ENCODE data around the gene TESK2. TPM values are rescaled to one million over a fixed set of nuclear protein-coding genes. Genes with fewer than 3 reads are reported as not detected.

Gene TESK2
- total RNA-seq, 1 donor: 2.2 TPM

DNA sequence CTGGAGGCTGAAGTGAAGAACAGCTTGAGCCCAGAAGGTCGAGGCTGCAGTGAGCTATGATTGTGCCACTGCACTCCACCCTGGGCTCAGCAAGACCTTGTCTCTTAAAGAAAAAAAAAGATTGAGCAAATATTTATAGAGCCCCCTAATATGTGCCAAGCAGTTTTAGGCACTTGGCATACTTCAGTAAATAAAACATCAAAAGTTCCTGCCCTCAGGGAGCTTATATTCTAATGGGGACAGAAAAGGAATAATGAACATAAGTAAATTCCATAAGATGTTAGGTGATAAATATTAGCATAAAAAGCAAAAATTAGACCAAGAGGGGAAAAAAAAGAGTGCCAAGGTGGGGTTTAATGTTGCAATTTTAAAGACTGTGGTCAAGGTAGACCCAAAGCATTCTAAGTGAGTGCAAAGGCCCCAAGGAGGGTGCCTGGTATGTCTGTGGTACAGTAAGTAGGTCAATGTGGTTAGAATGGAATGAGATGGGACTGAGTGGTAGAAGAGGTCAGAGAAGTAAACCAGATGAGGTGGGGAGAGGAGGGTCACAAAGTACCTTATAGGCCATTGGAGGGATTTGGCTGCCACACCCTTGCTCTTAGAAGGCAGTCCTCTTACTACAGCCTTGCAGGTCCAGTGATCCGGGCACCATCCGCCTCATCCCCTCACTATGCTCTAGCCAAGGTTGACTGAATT, 153.2 kb downstream of the TESK2 start:
- H3K4me3 ChIP-seq (ENCODE audit: low read depth, low read length): no peak overlapping the region
- no peak for DNase-seq (ENCODE audit: low read depth)
- TF ChIP-seq, protein P1, sequence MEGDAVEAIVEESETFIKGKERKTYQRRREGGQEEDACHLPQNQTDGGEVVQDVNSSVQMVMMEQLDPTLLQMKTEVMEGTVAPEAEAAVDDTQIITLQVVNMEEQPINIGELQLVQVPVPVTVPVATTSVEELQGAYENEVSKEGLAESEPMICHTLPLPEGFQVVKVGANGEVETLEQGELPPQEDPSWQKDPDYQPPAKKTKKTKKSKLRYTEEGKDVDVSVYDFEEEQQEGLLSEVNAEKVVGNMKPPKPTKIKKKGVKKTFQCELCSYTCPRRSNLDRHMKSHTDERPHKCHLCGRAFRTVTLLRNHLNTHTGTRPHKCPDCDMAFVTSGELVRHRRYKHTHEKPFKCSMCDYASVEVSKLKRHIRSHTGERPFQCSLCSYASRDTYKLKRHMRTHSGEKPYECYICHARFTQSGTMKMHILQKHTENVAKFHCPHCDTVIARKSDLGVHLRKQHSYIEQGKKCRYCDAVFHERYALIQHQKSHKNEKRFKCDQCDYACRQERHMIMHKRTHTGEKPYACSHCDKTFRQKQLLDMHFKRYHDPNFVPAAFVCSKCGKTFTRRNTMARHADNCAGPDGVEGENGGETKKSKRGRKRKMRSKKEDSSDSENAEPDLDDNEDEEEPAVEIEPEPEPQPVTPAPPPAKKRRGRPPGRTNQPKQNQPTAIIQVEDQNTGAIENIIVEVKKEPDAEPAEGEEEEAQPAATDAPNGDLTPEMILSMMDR (IDR thresholded peaks at IDR 0.05; ENCODE audit: insufficient read depth, low read depth, low read length): no peak

DNA sequence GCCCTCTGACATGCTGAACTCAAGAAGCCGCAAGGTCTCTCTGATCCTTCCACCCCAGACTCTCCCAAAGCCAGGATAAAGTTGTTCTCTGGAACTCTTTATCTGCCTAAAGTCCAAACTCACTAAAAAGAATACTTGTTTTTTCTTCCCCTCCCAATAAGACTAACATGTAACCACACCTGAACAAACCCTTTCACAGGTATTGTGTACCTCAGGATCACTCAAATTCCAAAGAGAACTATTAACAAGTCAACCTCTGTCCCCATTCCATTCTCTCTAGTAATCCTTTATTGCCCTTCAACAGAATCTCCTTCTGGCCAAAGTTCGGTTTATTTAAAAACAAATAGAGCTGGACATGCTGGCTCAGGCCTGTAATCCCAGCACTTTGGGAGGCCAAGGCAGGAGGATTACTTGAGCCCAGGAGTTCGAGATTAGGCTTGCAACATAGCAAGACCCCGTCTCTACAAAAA, 155.1 kb downstream of the TESK2 start:
- TF ChIP-seq, protein P1 (IDR thresholded peaks at IDR 0.05; ENCODE audit: insufficient read depth, low read depth, low read length): no peak
- no peak for DNase-seq (ENCODE audit: low read depth)
- H3K4me3 ChIP-seq (ENCODE audit: low read depth, low read length): no peak overlapping the region

DNA sequence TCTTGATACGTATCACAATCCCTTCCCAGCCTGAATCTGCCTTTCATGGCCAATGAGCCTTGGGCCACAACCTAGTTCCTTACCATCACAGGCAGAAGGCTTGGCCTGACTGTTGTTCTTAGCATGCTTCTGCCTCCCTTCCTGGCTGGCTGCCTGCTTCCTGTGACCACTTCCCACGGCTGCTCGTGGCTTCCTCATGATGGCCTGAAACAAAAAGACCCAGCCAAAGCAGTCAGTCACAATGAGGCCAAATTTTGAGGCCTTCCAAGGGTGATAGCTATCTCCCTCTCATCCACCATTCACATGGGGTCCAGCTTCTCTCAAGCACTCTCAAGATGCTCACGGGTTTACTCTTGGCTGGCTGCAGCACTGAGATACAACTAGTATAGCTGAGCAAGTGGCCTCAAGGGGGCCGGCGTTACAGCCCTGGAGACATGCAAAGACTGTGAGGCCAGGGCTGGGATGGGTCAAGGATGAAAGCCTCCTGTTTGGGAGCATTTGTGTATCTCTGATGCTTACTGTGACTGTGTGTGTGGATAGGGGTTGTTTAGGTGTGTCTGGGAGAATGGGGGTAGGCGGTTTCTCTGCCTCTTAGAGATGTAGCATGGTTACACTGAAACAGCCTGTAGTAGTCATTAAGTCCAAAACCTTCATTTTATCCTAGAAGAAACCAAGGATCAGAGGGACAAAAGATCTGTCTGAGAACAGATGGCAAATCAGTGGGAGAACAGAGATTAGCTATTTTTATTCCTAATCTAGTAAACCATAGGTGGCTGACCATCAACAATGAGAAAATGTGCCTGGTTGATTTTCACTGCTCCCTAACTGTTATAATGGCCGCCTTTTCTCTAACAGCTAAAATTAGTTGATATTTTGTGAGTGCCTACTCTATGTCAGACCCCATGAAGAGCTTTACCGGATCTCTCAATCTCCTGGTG, 156.4 kb downstream of the TESK2 start:
- H3K4me3 ChIP-seq (ENCODE audit: low read depth, low read length): no peak overlapping the region
- TF ChIP-seq, protein P1 (IDR thresholded peaks at IDR 0.05; ENCODE audit: insufficient read depth, low read depth, low read length): no peak
- DNase-seq (ENCODE audit: low read depth): no peak

DNA sequence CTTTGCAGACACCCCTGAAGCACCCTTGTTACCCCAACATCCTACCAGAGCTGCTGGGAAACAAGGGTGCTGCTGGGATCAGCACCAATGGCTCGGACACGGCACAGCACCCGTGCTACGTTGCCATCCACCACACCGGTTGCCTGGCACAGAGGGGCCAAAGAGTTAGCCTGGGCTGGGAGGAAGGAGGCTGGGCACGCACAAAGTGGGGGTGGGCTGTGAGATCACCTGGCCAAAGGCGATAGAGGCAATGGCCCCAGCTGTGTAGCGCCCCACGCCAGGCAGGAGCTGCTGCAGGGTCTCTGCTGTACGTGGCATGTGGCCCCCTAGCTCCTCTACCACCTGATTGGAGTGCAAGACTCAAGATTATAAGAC, 158.6 kb downstream of the TESK2 start:
- H3K4me3 ChIP-seq (ENCODE audit: low read depth, low read length): no peak overlapping the region
- TF ChIP-seq, protein P1 (IDR thresholded peaks at IDR 0.05; ENCODE audit: insufficient read depth, low read depth, low read length): no peak
- DNase-seq (ENCODE audit: low read depth): no peak

DNA sequence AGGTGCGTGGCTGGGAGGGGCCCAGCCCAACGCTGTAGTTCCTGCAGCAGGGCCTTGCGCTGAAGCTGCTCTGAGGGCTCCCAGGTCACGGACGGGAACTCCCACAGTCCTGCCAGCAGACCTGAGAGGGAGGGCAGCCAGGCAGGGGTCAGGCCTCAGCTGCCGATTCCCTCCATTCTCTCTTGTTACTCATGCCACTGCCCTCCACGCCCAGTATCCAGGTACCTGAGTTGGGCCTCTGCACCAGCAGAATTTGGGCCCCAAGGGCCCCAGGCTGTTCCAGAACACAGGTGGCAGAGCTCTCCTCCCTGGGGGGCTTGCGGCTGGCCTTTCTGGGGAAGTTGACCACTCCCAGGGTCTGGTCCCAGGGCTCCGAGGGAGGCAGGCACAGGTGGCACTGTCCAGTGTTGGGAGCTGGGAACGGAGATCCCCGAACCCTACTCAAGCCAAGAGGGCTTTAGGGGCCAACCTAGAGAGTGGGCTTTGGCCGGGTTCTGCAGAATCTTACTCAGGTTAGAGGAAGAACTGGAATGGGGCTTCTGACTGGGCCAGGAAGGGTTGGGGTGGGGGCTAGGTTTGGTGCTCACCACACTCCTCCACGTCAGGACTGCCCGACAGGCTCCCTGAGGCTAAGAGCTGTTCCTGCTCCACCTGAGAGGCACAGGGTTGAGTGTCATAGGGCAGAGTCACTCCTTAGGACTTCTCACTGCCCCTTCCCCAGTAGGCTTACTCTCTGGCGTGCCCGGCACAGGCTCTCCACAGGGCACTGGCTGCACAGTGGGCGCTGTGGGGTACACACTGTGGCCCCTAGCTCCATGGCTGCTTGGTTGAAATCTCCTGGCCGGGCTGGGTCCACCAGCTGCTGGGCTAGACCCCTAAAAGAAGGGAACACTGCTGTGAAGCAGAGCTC, 159.3 kb downstream of the TESK2 start:
- no peak overlapping the region for H3K4me3 ChIP-seq (ENCODE audit: low read depth, low read length)
- TF ChIP-seq, protein P1 (IDR thresholded peaks at IDR 0.05; ENCODE audit: insufficient read depth, low read depth, low read length): no peak
- DNase-seq (ENCODE audit: low read depth): no peak

DNA sequence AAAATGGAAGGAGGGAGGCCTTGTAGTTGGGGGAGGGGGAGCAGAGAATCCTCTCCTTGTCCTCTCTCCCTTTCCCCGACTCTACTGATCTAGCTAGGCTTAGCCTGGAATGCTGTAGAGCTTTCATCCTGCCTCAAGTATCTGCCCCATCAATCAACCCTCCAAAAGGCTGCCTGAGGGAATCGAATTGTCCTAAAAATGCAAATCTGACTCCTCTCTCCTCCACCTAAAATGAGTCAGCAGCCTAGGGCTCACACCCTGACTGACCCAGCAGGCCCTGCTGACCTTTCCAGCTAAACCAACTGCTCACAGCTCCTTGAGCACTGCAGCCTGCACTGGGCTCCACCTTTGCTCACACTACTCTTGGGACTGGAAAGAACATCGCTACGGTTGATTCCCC, 161.5 kb downstream of the TESK2 start:
- peak; percentile 6 for DNase-seq (ENCODE audit: low read depth)
- TF ChIP-seq, protein P1 (IDR thresholded peaks at IDR 0.05; ENCODE audit: insufficient read depth, low read depth, low read length): no peak
- H3K4me3 ChIP-seq (ENCODE audit: low read depth, low read length): no peak overlapping the region
